Fibroblast of skin of abdomen (primary cell): ENCODE measurements around the gene AS3MT.

ENCODE experiments used
- DNase-seq: peaks from one replicate; pipeline ENCODE4 v3.0.0-alpha.2; 2013

The AS3MT gene

DNA sequence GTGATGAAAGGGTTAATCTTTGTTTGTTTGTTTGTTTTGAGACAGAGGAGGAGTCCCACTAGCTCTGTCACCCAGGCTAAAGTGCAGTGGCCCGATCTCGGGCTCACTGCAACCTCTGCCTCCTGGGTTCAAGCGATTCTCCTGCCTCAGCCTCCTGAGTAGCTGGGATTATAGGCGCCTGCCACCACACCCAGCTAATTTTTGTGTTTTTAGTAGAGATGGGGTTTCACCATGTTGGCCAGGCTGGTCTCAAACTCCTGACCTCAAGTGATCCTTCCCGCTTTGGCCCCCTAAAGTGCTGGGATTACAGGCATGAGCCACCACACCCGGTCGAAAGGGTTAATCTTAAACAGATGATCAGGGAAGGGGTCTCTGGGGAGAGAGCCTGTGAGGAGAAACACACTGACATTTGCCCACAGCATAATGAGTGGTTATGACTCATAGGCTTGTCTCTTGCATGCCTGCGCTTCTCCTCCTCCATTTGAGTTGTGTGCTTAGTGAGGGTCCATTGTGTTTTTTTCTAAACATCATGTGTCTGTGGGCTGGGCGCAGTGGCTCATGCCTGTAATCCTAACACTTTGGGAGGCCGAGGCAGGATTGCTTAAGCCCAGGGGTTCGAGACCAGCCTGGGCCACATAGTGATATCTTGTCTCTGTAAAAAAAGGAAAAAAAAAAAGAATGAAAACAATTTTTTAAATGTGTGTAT lies 13.4 kb upstream of the AS3MT start:
- DNase-seq: peak; percentile 99

DNA sequence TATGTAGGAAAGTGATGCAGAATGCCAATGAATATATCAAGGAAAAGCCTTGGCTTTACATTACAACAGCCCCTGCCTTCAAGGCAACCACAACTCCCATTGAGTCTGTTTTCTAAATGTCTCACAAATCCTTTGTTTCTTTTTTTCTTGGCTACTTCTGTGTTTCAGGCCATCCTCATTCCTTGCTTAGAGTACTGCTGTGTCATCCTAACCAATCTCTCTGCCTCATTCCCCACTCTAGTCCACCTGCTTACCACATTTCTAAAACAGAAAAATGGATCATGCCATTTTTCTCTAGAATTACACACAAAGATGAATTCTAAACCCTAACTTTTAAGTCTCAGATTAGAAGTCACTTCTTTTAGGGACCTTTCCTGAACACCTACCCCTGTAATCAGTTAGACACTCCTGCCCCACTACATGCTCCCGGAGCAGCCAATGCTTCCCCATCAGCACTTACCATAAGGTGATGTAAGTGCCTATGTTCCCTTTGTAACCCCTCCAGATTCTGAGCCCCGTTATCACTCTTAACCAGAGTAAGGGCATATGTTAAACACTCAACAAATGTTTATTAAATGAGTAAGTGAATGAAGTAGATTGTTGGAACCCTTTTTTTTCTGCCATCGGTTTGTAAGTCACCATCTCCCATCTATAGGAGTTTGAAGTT lies 12.4 kb upstream of the AS3MT start:
- DNase-seq: no peak

DNA sequence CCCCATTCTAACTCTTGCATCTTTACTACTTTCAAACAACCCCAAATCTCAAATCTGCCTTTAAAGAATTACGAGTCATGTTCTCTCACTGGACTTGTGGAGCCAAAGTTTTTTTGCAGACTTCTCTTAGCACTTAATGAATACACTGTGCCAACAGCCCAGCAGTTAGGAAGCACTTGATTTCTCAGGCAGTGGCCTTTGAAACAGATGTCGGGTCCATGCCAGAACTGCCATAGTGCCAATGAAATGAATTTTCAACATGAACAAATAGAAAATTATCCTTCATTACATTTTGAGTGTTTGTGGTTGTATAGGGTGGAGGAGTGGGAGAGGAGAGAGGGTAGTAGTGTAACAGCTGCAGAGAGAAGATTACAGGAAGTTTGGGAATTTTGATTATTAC lies 9.4 kb upstream of the AS3MT start:
- no peak for DNase-seq

DNA sequence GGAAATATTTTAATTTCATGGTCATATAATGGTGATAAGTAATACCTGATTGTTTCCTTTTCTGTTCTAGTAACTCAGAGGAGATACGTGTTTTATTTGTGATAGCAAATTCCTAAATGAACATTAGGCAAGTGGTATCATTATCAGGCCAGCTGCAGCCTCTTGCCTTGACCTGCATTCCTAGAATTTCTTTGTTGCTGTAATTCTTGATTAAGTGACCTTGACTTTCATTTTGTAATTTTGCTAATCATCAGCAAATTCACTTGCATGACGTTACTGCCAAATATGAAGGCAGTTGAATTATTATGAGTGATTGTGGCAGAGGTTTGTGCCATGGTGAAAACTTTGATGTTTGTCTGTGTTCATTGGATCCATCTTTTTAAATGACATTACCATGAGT lies 5.6 kb upstream of the AS3MT start:
- no peak for DNase-seq

DNA sequence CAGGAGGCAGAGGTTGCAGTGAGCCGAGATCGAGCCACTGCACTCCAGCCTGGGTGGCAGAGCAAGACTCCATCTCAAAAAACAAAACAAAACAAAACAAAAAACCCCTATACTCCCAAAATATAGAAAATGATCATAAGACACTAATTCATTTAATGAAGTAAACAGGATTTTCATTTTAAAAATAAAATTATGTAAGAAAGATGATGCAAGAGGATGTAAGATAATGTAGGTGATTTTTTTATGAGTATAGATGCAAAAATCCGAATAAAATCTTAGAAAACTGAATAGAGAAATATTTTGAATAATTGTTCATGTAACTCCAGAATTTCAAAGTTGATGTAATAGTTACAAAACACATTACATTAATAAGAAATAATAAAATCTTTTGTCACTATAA lies 3.6 kb upstream of the AS3MT start:
- DNase-seq: no peak

DNA sequence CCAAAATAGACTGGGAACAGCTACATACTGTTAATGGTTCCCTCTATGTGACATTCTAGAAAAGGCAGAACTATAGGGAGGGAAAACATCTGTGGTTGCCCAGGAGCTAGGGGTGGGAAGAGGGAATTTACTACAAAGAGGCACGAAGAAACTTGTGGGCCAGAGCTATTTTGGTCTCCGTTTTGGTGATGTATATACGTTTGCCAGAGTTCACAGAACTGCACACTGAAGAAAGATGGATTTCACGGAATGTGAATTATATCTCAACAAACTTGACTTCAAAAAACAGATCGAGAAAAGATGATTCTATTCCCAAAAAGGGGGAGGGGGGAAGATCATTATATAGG lies 386 bp upstream of the AS3MT start:
- peak; percentile 31 for DNase-seq

DNA sequence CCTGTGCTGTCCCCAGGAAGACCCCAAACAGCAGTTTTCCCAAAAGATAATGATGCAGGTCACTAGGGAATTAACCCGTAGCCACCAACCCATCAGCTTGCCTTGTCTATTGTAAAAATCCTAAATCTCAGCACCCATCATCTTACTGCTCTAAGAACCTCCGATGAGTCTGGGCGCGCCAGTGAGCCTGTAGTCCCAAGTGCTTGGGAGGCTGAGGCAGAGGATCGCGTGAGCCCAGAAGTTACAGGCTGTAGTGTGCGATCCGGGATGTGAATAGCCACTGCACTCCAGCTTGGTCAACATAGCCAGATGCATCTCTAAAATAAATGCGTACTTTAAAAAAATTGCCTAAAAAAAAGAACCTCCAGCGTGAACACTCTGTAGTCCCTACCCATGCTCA lies 951 bp downstream of the AS3MT start:
- DNase-seq: no peak

DNA sequence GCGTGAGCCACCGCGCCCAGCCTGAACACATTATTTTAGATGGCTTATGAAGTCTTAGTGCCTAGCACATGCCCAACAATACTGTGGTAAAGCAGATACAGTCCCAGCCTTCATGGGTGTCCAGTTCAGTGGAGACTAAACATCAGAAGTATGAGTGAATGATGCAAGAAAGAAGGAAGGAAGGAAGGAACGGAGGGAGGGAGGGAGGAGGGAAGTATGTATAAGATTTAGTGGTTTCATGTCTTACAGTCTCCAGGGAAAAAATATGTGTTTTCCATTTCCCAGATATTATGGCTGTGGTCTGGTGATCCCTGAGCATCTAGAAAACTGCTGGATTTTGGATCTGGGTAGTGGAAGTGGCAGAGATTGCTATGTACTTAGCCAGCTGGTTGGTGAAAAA lies 2.9 kb downstream of the AS3MT start:
- peak; percentile 20 for DNase-seq

DNA sequence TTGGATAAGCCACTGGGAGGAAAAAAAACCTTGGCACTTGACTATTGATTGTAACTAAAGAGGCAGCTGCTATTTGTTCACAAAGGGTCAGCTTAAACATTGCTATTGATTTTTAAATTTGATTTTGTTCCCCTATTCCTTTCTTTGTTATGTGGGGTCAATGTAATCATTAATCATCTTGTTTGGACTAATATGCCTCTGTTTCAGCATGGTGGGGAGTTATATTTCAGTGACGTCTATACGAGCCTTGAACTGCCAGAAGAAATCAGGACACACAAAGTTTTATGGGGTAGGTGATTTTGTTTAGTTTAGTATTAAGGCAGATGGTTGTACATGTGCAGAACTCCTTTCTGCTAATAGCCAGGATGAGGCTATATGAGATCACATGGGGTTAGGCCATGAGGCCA lies 7.5 kb downstream of the AS3MT start:
- DNase-seq: no peak

DNA sequence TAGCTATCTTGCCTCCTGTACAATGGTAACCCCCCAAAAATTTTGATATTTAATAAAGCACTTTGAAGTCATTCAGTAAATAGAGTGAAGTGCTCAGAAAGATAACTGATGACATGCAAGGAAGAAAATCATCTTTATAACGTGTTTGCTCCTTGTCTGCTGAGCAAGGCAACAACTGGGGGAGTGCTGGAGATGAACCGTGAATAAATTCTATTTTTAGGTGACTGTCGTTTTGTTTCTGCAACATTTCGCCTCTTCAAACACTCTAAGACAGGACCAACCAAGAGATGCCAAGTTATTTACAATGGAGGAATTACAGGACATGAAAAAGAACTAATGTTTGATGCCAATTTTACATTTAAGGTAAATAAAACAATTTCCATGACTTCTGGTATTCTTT lies 9.4 kb downstream of the AS3MT start:
- DNase-seq: no peak

DNA sequence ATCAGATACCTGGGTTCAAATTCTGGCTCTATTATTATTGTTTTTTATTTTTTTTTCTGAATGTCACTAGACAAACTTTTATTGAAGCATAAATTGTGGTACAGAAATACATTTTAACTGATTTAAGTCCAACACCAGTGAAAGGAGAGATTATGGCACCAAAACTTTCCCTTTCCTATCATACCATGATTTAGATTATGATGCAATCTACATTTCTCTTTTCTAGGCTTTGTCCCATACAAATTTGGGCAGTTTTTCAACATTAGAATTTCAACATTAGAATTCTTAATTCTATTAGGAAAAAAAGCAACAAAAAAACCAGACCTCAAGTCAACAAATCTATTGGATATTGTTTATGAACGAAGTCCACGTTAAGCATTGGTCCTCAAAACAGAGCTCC lies 11.0 kb downstream of the AS3MT start:
- no peak for DNase-seq

DNA sequence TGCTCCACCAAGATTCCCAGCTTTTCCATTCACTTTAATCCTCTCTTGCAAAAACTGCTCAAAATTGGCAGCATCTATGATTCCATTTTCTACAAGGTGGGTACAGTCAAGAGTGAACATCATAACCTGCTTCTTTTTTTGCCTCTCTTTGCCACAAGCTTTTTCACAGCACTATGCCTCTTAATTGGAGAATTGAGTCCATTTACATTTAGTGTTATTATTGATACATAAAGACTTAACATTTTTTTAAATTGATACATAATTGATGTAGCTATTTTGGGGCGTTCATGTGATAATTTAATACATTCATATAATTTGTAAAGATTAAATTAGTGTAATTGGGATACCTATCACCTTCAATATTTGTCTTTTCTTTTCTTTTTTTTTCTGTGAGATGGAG lies 18.8 kb downstream of the AS3MT start:
- DNase-seq: no peak

DNA sequence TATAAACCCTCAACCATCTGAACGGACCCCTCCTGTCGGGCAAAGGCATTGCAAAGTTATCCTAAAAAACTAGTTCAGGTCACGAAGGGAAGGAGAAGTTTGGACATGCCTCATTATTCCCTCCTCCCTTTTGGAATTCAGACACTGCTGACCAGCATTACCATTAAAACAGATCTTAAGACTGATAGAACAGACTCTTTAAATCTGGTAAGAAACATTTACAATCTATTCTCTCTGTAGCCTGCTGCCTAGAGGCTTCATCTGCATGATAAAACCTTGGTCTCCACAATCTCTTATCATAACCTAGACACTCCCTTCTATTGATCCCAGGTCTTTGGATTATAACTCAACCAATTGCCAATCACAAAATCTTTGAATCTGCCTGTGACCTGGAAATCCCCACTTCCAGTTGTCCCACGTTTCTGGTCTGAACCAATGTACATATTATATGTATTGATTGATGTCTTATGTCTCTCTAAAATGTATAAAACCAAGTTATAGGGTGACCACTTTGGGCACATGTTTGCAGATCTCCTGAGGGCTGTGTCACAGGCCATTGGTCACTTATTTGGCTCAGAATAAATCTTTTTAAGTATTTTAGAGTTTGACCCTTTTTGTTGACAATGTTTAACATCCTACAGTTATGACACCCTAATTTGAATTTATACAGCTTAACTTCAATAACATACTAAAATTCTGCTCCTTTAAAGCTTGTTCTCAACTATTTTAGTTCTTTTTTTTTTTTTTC lies 25.4 kb downstream of the AS3MT start:
- no peak for DNase-seq

DNA sequence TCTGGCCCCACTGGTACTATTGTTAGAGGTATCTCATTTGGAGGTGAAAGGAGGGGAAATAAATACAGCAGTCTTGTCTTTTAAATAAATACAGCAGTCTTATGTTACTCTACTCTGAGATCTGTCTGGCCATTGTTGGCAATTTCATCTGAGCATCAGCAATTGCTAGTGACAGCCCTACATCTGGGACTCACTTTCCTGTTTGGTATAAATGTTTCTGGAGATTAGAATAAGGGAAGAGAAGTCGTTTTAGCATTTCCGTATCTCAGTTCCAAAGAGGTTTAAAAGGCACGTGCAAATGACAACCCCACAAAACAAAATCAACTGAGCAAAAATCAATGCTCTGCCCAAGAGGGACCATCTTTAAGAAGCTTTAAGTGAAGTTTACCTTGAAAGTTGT lies 30.7 kb downstream of the AS3MT start:
- DNase-seq: no peak

DNA sequence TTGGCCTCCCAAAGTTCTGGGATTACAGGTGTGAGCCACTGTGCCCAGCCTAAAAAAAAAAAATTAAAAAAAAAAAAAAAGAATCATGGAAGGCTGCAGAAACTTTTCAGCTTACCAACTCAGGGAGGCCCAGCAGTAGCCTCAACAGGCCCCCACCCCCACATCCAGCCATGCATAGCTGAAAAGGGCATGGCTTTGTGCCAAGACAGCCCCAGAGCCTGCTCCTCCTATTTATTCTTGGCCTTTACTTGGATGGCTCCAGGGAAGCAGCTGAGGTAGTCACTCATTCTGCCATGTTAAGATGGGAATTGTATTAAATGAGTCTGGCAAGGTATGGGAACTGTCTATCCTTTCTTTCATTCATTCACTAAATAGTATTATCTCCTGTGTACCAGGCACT lies 35.1 kb downstream of the AS3MT start:
- DNase-seq: no peak

DNA sequence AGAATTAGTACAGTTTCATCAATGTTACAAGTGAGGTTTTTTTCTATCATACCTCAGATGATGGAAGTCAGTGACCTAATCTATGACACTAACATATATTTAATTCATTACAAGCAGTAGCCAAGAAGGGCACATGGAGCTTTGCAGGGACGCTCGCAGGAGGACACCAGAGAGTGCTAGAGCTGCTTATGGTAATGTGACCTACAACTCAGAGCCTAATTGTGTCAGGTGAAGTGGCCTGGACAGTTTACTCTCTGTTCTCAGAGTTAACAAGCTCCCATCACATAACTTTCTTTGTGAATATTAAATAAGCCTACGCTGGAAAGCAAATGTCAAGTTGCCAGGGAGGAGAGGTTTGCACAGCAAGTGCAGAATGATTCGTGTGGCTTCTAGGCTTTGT lies 37.2 kb downstream of the AS3MT start:
- no peak for DNase-seq

DNA sequence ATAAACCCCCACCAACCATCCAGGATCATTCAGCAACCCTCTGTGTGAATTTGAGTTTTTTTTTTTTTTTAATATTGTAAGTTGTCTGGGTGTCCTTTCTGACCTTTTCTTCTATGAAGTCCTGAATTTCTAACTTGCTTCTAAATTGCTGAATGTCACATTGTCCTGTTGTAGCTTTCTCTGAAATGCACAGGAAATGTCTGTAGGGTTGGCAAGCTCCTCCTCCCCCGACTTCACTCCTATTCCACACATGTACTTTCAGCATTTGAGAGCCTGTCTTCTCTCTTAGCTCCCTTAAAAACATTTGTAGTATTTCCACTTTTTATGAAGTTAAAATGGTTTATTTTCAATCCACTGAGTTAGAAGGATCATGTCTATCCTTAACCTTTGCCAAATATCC lies 45.5 kb downstream of the AS3MT start:
- no peak for DNase-seq

DNA sequence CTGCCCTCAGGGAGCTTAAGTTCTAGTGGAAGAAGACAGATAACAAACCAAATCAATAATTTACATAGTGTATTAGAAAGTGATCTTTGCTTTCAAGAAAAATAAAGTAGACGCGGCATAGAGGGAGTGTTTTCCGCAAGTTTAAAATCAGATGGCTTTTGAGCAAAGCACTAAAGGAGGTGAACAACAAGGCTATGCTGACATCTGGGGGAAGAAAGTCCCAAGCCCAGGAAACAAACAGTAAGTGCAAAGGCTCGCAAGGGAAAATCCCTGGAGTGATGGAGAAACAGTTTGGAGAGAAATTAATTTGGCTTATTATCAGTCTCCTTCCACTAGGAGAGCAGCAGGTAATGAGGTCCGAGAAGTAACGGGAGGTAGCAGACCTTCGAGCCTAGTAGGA lies 46.9 kb downstream of the AS3MT start:
- DNase-seq: no peak

DNA sequence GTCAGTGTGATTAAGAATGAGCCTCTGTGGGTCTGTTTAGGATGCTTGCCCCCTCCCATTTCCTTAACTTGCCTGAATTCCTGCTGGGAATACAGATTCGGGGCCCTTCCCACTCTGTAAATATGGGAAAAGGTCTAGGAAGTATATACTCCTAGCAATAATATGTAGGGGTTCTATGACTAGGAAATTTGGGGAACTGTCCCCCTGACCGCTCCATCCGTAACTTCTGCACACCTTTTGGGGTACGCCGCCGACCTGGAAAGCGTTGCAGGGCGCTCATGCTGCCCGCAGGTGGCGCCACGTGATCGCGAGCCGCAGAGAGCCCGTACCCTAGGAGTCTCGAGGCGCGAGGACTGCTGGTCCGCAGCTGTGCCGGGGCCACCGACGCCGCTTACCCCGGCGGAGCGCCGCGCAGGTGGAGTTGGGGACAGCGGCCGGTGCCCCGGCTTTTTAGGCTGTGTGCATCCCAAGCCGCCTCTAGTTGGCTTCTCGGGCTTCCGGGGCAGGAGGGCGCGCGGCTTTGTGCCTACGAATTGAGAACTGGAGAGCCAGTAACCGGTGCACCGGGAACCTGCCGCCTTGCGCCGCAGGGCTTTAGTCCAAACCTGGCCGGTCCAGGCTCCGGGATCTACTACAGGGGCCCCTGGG lies 48.2 kb downstream of the AS3MT start:
- peak; percentile 65 for DNase-seq

DNA sequence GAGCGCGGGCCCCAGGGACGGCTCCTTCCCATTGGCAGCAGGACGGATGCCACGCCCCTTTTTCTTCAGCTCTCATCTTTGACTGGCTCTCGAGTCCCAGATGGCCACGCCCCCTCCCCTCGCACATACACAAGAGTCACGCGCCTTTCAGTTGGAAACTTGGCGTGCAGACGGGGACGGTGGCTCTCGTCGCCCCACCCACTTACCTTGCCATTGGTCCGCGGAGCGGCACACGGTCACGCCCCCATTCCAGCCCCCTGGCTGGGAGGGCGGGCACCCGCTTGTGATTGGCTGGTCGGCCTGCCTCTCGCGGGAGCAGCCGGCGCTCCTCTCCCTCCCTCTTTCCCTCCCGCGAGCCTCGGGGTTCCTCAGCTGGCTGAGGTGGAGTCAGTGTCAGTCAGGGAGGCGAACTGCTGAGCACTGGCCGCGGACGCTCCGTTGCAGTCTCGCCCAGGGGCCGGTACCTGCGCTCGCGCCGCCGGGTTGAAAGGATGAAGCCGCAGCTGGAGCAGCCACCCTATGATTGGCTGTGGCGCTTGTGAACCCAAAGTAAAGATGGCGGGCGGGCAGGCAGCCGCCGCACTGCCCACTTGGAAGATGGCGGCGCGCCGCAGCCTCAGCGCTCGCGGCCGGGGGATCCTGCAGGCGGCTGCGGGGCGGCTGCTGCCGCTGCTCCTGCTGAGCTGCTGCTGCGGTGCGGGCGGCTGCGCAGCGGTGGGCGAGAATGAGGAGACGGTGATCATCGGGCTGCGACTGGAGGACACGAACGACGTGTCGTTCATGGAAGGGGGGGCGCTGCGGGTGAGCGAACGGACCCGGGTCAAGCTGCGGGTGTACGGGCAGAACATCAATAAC lies 48.9 kb downstream of the AS3MT start, which contains the start of gene CNNM2:
CNNM2 (plus strand) TSS at position 333 of the 855 bp plus-strand sequence; CDS start at position 520, 187 bp downstream.
- peak; percentile 100 for DNase-seq

DNA sequence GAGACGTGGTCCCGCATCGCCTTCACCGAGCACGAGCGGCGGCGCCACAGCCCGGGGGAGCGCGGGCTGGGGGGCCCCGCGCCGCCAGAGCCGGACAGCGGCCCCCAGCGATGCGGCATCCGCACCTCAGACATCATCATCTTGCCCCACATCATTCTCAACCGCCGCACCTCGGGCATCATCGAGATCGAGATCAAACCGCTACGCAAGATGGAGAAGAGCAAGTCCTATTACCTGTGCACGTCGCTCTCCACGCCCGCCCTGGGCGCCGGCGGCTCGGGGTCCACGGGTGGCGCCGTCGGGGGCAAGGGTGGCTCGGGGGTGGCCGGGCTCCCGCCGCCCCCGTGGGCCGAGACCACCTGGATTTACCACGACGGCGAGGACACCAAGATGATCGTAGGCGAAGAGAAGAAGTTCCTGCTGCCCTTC lies 49.6 kb downstream of the AS3MT start:
- DNase-seq: no peak

DNA sequence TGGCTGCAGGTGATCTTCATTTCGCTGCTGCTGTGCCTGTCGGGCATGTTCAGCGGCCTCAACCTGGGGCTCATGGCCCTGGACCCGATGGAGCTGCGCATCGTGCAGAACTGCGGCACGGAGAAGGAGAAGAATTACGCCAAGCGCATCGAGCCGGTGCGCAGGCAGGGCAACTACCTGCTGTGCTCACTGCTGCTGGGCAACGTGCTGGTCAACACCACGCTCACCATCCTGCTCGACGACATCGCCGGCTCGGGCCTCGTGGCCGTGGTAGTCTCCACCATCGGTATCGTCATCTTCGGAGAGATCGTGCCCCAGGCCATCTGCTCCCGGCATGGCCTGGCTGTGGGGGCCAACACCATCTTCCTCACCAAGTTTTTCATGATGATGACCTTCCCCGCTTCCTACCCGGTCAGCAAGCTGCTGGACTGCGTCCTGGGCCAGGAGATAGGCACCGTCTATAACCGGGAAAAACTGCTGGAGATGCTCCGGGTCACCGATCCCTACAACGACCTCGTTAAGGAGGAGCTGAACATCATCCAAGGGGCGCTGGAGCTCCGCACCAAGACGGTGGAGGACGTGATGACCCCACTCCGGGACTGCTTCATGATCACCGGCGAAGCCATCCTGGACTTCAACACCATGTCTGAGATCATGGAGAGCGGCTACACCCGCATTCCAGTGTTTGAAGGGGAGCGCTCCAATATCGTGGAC lies 50.1 kb downstream of the AS3MT start:
- peak; percentile 0 for DNase-seq
